Fibroblast of gingiva (primary cell): ENCODE measurements around the gene CEACAM18.
A peak's percentile ranks its signal among the peaks of the same experiment; 100 is the strongest.
"Not testable (repeated sequence)": the region's sequence is repeated elsewhere in the genome, so short reads cannot be mapped to it uniquely, and the experiment has no call there.

Experiments
- DNase-seq: peaks from one replicate; pipeline ENCODE4 v3.0.0-alpha.2; 2011; ENCODE audit warnings: low read depth

The CEACAM18 gene

DNA sequence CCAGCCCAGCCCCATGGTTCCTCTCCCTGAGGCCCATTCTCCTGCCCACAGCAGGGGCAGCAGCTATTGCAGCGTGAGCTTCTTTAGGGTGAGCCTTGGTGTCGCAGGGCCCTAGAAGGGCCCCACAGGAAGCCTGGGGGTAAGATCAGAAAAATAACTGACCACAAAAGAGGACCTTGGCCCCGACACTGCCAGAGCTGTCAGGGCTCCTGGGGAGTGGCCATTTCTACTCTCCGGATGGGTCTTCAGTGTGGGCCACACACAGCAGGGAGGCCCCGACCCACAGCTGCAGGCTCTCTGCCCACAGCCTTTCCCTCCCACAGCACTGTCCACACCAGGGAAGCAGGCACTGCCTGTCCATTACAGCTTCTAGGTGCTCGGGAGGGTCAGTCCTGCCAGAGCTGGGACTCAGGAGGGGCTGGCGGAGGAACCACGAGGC, 16.6 kb upstream of the CEACAM18 start:
- DNase-seq = no peak

DNA sequence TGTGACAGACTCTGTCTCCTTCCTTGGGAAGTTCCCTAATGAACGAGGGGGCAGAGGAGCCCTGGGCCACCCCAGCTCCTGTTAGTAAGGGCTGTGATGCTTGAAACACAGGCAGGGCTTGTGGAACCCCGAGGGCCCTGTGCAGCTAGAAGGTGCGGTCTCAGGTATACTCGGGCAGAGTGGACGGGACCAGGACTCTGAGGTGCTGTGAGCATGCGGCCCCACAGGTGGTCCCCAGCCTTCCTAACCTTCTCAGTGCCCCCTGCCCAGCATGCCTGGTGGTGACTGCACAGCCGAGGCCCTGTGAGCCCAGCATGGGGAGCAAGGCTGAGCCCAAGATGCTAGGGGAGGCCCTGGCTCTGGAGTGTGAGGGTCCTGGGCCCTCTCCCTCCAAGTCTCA, 16.1 kb upstream of the CEACAM18 start:
- no peak for DNase-seq

DNA sequence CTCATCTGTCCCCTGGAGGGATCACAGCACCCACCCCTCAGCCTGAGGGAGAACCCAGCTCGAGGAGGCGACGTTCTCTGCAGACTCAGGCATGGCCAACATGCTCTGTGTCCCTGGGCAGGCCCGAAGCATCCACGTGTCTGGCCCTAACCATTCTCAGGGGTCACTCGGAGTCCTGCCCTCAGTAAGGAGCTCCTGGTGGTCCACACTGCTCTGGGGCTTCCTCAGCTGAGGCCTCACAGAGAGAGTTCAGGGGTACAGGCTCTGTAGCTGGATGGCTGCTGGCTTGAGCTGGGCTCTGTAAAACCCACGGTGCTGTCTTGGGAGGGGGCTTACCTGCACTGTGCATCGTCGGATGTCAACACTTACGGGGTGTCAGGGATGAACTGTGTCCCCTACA, 15.7 kb upstream of the CEACAM18 start:
- DNase-seq = no peak

DNA sequence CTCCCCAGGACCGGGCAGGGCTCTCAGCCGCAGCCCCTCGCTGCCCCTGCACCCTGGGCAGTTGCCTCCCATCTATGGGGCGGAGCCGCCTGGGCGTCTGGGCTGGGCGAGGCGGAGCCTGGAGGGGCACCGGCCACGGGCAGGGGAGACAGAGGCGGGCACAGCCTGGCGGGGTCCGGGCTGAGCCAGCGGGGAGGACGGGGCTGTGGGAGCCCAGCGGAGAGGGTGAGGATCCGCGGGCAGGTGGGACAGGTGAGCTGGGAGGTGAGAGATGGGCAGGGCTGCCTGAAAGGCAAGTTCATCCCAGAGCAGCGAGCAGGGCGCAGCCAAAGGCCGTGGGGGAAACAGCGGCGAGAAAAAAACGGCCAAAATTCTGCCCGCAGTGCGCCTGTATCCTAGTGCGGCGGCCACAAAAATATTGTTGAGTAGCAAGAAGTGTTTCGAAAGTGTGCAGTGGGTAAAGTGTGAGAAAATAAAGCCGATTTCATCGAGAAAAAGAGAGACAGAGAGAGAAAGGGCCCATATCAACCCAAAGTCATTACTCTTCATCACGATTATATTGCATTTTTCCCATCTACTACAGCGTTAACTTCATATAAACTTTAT, 14.3 kb upstream of the CEACAM18 start:
- not testable (repeated sequence) for DNase-seq

DNA sequence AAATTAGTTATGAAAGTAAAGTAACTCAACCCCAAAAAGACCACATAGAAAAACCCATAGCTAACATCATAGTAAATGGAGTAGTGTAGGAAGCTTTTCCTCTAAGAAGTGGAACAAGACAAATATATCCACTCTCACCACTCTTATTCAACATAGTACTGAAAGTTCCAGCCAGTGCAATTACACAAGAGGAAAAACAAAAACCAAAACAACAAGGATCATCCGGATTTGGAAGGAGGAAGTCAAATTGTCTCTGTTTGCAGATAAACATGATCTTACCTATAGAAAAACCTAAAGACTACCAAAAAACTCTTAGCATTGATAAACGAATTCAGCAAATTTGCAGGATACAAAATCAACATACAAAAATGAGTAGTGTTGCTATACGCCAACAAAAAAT, 11.6 kb upstream of the CEACAM18 start:
- DNase-seq = no peak

DNA sequence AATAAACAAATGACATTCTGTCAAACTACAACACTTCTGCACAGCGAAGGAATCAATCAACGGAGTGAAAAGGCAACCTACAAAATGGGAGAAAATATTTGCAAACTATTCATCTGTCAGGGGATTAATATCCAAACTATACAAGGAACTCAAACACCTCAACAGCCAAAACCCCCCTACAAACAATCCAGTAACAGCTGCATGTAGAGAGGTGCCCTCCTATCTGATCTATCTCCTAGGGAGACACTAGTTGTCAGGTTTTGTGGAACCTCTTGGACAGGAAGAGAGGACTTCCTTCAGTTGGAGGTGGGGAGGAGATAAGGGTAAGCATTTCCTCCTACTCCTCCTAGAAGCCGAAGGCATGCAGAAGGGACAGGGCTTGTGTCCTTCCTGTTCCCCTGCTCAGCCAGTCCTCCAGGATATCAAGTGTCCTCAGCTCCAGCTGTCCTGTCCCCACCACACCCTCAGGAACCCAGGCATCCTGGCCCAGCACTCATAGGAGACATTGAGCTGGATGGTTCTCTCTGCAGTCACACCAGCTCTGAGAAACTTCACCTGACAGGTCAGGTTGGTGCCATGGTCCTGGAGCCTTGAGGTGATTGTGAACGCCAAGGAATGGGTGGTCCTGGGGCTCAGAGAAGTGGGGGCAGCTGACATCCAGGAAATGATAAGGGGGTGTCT, 10.3 kb upstream of the CEACAM18 start:
- DNase-seq = no peak

DNA sequence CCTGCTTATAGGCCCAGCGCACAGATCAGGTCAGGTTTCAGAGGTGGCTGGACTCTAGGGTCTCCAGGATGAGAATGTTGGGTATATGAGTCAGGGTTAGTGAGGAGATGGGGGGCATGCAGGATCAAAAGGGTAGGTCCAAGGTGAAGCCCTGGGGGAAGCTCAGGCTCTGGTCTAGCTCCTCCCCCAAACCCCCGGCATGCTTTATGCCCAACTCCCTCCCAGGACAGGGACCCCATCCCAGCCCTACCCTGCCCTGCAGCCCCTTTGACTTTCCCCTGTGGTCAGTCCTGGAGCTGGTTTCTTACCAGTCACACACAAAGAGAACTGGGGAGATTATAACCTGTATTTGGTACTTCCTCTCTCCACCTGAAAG, 9.8 kb upstream of the CEACAM18 start:
- DNase-seq = no peak

DNA sequence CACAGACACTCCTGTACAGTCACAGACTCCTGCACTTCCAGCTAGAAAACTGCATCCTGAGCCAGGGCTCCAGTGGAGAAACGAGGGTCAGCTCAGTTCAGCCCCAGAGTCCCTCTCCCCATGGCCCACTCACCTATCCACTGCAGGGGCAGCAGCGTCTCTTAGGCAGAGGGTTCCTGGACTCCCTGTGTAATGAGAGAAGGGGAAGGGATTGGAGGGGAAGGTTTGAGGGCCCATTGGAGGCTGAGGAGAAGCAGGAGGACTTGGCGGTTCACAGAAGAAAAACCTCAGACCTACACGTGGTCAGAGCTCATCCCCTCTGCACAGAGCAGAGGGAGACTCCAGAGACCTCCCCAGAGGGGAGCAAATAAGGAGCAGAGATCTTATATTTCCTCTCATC, 9.2 kb upstream of the CEACAM18 start:
- no peak for DNase-seq

DNA sequence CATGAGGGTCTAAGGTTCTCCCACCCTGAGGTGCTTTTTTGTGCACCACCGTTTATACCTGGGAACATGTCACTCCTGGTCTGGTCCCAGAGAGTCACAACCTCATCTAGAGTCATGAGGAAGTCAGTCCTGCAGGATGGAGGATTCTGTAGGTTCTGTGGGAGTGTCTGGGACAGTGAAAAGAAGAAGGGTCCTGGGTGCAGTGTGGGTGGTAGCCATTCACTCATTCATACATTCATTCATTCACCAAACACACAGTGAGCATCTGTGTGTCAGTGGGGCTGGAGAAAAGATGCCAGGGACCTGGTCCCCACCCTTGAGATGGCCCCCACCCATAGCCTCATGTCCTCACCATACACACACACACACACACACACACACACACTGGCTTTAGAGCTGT, 8.7 kb upstream of the CEACAM18 start:
- DNase-seq = no peak

DNA sequence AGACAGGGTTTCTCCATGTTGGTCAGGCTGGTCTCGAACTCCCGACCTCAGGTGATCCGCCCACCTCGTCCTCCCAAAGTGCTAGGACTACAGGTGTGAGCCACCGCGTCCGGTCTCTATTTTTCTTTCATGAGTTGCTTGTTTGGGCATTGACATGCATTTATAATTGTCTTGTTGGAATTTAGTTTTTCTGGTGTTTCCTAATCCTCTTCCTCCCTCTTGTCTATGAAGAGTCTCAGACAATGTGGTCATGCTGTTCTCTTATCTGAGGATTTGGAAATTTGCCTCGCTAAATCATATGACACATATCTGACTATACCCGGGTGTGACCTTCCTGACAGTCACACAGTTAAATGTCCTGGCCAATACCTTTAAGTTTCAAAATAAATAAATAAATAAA, 7.4 kb upstream of the CEACAM18 start:
- no peak for DNase-seq

DNA sequence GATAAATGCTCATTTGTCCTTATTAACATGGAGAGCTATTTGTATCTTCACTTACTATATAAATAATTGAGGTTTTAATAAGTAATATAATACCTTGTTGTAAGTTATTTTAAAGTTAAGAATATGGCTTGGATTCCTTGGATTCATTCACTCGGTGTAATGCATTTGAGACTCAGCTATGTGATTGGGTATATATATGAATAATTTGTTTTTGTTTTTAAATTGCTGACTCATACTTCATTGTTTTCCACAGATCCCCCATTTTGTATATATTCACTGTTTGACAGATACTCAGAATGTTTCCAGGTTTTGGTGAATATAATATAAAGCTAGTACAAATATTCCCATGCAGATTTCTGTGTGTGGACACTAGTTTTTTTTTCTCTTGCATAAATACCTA, 6.8 kb upstream of the CEACAM18 start:
- no peak for DNase-seq

DNA sequence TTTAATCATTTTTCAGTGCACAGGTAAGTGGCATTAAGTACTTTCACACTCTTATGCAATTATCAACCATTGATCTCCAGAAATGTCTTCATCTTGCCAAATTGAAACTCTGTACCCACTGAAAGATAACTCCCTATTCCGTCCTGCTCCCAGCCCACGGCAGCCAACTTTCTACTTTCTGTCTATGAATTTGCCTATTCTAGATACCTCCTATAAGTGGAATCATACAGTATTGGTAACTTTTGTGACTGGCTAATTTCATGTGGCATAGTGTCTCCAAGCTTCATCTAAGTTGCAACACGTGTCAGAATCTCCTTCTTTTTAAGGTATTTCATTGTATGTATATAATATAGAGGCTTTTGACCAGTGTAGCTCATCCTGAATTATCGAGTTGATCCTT, 5.7 kb upstream of the CEACAM18 start:
- DNase-seq = no peak

DNA sequence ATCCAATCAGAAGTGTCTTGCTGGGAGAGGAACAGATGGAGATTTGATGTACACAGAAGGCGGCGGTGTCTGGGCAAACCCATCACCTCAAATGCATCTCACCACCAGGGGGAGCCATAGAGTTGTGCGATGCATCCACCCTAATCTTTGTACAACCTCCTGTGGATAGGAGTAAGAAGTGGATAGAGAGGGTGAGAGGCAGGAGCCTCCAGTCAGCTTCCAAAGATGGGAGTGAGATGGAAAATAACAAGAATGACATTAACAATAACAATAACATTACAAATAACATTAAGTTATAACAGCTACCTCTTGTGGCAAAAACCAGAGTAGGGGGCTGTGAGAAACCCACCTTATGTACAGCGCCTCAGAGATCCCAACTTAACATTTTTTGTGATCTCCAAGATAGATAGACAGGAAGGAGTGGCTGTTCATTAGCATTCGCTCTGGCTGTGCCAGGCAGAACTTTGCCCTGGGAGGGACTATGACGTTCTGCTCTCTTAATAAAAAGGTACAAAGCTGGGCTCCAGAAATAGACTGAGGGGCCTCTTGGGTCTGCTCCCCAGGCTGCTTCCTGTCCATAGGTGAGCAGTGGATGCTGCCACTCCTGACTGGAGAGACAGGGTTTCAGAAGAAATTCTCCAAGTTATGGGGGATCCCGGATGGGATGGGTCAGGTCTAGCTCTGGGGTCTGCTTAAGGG, 5.2 kb upstream of the CEACAM18 start:
- DNase-seq = peak; percentile 33

DNA sequence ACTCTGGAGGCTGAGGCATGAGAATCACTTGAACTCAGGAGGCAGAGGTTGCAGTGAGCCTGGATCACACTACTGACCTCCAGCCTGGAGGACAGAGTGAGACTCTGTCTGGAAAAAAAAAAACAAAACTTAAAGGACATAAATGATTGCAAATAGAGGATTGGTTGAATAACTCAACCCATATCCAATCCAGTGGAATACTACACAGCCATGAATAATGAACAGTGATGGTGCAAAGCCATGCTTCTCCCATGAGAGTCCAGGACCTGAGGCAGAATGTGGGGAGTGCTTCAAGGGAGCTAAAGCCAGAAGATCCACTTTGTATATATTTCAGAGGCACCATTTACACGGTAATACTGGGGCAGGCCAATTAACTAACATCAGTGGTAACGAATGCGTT, 2.2 kb upstream of the CEACAM18 start:
- DNase-seq = no peak

DNA sequence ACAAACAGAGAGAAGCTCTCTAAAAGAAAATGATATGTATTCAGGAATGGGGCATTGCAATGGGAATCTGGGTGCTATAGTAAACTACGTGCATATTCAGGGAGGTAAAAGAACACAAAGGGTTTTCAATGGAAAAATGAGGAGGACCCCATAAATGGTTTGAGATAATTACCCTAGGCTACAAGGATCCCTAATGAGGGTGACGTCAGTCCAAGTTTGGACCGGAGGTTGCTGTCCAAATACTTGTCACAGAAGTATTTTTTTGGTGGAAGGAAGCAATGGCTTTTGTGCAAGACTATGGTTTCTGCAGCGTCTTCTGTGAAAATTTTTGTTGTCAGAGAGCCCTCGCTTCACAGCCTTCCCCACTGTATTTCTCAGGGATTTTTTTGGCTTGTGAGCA, 995 bp upstream of the CEACAM18 start:
- no peak for DNase-seq

DNA sequence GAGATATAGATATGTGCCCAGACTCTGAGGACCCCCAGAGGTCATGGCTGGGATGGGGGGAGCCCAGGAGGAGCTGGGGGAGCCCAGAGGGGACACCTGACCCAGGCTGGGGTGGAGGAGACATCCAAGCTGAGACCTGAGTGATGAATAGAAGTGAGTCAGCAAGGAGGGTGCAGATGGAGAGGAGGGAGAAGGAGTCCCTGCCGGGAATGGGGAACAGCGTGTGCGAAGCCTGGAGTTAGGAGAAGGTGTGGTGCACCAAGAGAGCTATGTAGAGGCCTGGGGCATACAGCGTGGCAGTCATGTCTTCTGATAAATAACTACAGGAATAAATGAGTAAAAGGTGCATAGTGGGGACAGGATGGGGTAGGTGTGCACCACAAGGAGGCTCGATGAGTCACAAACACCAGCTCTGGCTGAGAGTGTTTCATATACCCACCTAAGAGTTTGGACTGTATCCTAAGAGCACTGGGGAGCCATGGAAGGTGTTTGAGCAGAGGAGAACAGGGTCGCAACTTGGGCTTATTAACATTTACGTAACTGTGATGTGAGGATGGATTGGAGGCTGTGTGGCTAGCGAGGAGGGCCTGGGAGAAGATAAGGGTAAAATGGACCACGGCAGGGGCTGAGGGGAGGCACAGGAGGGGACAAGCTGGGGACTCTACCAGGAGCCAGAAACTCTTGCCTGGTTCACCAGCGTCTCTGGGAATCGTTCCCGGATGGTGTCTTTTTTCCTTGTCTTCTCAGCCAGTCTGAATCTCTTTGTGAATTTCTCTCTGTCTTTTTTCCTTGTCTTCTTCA, 1.4 kb downstream of the CEACAM18 start:
- DNase-seq = no peak

DNA sequence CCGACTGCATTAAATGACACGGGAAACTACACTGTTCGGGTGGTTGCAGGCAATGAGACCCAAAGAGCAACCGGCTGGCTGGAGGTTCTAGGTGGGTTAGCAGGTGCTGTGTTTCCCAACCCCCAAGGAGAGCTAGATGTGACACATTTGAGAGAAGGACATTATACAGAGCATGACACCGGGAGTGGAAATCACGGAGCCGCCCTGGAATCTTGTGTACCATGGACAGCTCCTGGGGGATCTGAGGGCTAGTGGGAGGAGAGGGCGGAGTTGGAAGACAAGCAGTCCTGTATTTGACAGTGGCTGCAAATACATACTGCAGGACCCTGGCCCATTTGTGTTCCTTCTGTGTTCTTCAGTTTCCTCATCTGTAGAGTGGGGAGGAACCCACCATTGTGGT, 2.3 kb downstream of the CEACAM18 start:
- no peak for DNase-seq

DNA sequence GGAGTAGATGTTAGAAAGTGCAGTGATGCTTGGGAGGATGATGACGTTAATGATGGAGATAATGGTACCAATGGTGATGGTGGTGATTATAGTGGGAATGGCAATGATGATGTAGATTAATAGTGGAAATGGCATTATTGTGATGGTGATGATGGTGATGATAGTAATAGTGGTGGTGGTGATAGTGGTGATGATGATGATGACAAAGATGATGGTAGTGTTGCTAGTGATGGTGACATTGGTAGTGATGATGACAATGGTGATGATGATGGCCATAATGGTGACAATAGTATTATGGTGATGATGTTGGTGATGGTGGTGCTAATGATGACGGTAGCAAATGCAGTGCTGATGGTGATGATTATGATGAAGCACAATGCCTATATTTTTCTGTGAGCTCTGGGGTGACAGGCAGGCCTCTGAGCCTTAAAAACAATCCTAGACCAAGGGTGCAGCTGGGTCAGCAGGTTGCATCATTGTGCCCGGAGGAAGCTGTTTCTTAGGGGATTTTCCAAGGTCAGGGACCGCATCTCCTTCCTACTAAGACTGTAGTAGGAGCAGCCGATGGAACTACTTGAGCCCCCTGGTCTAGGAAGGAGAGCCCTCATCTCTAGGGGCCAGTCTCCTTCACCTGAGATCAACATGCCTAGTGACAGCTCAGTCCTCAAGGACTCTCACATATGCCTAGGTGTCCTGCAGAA, 7.8 kb downstream of the CEACAM18 start:
- DNase-seq = no peak

DNA sequence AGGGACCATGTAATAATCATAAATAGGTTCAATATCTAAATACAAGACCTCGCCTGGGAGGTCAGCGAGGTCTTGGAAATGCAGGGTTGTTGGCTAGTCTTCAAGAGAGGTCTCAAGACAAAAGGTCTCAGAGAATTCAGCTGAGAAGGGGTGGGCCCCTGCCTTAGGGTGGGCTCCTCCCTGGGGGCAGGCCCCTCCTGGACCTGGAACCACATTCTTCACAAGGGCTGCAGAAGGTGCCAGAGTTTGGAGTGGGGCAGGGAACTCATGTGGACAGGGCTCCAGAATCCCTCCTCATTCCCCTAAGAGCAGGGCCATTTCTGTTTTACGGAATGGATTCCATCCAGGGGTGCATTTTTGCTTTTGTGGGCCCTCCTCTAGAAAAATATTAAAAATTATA, 10.2 kb downstream of the CEACAM18 start:
- DNase-seq = no peak

DNA sequence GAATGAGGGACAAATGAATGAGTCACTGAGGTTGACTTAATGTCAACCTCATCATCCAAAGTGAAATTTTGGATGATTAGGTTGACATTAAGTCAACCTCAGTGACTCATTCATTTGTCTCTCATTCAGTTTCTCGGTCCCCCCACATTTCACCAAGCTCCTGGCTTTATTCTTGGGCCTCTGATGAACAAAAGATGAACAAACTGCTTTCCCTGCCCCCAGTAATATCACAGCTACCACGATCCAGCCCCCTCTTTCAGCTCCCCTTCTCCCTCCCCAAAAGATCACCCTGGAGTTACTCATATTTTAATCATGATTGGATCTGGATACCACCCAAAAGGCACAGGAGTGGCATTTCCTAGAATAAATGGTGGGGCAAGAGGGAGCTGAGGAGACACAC, 10.8 kb downstream of the CEACAM18 start:
- DNase-seq = no peak

DNA sequence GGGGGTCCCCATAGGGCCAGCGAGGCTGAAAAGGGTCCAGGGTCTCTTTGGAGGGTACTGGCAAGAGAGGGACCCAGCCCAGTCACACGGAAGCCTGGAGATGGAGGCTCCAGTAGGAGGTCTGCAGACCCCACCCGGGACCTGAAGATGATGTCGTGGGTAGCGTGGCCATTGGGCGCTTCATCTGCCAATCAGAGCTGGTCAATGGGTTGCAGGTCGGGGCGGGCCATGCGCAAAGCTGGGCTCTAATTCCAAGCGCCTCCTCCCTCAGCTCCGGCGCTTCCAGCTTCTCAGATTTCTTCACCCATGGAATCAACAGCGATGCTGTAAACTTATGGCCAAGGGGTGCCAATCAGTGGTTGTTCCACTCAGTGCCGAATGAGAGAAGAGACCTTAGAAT, 12.3 kb downstream of the CEACAM18 start:
- DNase-seq = no peak

DNA sequence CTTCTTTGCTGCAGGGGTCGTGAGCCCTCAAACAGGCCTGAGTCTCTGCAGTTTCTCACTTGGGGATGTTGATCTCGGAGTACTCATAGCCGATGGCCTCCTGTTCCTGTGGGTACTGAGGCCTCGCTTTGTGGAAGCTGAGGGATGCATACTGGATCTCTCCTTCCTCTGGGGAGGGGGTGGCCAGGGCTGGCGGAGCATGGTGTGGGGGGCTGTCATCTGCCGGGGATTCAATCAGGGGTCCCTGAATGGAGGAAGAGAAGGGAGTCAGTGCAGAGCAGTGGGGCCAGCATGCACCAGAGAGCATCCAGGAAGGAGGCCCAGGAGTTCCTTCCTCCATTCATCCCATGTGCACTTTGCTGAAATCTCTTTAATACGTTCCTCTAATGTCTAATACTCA, 13.2 kb downstream of the CEACAM18 start:
- no peak for DNase-seq
